Stimulated activated CD4-positive, alpha-beta T cell treated with anti-CD3 and anti-CD28 coated beads, TNF-alpha, amount 100 ng/mL, for 4 hours (primary cell): ENCODE measurements around the gene SLC35F1.
"Not testable (repeated sequence)": the region's sequence is repeated elsewhere in the genome, so short reads cannot be mapped to it uniquely, and the experiment has no call there.

Experiments used
- DNase-seq, 3 experiments: peaks; one replicate each; pipeline ENCODE4 v3.0.0-alpha.2; 2020; ENCODE audit warnings: low read depth in 3 of 3

The SLC35F1 gene

GRCh38 chr6:117992856-117993255, 85.8 kb downstream of the SLC35F1 start:
- no peak for DNase-seq

GRCh38 chr6:118012944-118013343, 105.9 kb downstream of the SLC35F1 start:
- no peak for DNase-seq

GRCh38 chr6:118016532-118016931, 109.5 kb downstream of the SLC35F1 start:
- no peak for DNase-seq

- DNase-seq, result no peak
Observed at GRCh38 chr6:118017301-118017848, 110.3 kb downstream of the SLC35F1 start.

- no peak for DNase-seq
Observed at GRCh38 chr6:118023771-118024170, 116.7 kb downstream of the SLC35F1 start.

- no peak for DNase-seq
Observed at GRCh38 chr6:118029967-118030366, 122.9 kb downstream of the SLC35F1 start.

GRCh38 chr6:118037479-118037878, 130.4 kb downstream of the SLC35F1 start:
- not testable (repeated sequence) for DNase-seq

GRCh38 chr6:118042855-118043254, 135.8 kb downstream of the SLC35F1 start:
- DNase-seq, result no peak

- DNase-seq, result no peak
Observed at GRCh38 chr6:118044275-118044674, 137.2 kb downstream of the SLC35F1 start.

- DNase-seq, result no peak
Observed at GRCh38 chr6:118054082-118054481, 147.0 kb downstream of the SLC35F1 start.

- DNase-seq, result no peak
Observed at GRCh38 chr6:118061666-118062065, 154.6 kb downstream of the SLC35F1 start.

- no peak for DNase-seq
Observed at GRCh38 chr6:118080547-118080946, 173.5 kb downstream of the SLC35F1 start.

- no peak for DNase-seq
Observed at GRCh38 chr6:118083711-118084110, 176.6 kb downstream of the SLC35F1 start.

GRCh38 chr6:118085665-118086064, 178.6 kb downstream of the SLC35F1 start:
- no peak for DNase-seq

GRCh38 chr6:118086159-118086558, 179.1 kb downstream of the SLC35F1 start:
- DNase-seq, result no peak

- no peak for DNase-seq
Observed at GRCh38 chr6:118092086-118092485, 185.0 kb downstream of the SLC35F1 start.

GRCh38 chr6:118097576-118097975, 190.5 kb downstream of the SLC35F1 start:
- no peak for DNase-seq

GRCh38 chr6:118100717-118101116, 193.7 kb downstream of the SLC35F1 start:
- no peak for DNase-seq

- DNase-seq, result no peak
Observed at GRCh38 chr6:118101220-118101619, 194.2 kb downstream of the SLC35F1 start.

GRCh38 chr6:118101831-118102345, 194.8 kb downstream of the SLC35F1 start:
- no peak for DNase-seq

GRCh38 chr6:118102401-118102800, 195.3 kb downstream of the SLC35F1 start:
- no peak for DNase-seq

- DNase-seq, result no peak
Observed at GRCh38 chr6:118103381-118104146, 196.5 kb downstream of the SLC35F1 start.

- DNase-seq, result no peak
Observed at GRCh38 chr6:118122161-118122725, 215.2 kb downstream of the SLC35F1 start.
